Activated CD4-positive, CD25-positive, alpha-beta regulatory T cell treated with anti-CD3 and anti-CD28 coated beads, Interleukin-2, amount 50 U/mL, for 16 hours (primary cell): ENCODE results near the gene CCDC73.

Experiments used
- DNase-seq: peaks from one replicate; pipeline ENCODE4 v3.0.0-alpha.2; 2020; ENCODE audit warnings: low read depth, low spot score

Gene CCDC73

DNA sequence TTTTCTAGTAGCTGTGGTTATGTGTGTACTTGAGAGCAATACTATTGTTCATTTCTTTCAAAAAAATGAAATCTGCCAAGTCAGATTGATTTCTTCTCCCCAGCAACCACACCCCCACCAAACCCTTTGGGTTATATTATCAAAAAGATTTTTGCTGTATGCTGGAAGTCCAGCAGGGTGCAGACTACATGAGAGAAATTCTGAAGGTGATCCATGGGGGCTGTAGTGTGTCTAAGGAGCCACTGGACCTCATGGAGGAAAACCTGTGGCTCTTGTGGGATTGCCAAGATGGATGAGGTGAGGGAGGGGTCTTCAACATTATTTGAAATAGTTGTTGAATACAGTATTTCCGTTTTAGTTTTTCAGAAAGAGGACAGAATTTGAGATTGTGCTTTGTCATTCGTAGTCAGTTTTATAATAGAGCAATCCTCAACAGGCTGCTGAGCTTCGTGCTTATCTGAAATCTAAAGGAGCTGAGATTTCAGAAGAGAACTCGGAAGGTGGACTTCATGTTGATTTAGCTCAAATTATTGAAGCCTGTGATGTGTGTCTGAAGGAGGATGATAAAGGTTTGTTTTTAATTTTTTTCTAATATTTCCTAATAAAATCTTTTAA, 207.8 kb downstream of the CCDC73 start:
- no peak for DNase-seq

- no peak for DNase-seq
Measured at GRCh38 chr11:32584921-32585320, 209.5 kb downstream of the CCDC73 start.

GRCh38 chr11:32583459-32584271, 210.8 kb downstream of the CCDC73 start, which contains the start of gene EIF3M:
Gene EIF3M, plus strand, starts transcription at chr11:32583831. Its CDS starts 57 bp downstream, at chr11:32583888.
- DNase-seq, result peak; percentile 90

GRCh38 chr11:32581556-32581955, 212.9 kb downstream of the CCDC73 start:
- no peak for DNase-seq

DNA sequence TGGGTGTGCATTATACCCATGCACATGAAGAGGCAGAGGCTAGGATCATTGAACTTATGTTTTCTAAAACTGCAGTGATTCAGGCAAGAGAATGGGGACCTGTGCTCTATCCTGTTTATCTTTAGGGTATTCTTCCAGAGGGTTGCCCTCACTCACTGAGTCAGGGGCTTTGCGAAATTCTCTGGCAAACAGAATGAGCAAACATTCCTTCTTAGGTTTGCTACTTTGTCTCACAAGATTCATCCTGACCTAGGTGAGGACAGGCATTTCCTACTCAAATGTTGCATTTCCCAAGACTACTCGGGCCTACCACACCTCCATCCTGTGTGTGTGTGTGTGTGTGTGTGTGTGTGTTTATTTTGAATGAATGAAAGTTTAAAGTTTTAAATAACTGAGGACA, 213.5 kb downstream of the CCDC73 start:
- no peak for DNase-seq

GRCh38 chr11:32576456-32576855, 218.0 kb downstream of the CCDC73 start:
- no peak for DNase-seq

- no peak for DNase-seq
Measured at GRCh38 chr11:32575070-32575469, 219.4 kb downstream of the CCDC73 start.

DNA sequence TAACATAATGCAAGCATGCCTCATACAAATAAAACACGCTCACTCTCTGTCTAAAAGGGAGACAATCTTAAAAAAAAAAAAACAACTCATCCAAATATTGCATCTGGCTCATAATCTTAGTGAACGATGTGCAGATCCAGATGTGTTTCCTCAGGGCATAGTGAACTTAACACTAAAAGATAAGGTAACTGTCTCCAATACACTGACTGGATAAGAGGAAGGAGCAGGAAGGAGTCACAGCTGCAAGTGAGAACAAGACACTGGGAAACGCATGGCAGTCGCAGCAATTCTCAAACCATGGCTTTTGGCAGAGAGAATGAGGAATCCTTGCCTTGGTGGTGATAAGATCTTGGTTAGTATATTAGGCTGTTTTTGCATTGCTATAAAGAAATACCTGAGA, 220.0 kb downstream of the CCDC73 start:
- no peak for DNase-seq

DNA sequence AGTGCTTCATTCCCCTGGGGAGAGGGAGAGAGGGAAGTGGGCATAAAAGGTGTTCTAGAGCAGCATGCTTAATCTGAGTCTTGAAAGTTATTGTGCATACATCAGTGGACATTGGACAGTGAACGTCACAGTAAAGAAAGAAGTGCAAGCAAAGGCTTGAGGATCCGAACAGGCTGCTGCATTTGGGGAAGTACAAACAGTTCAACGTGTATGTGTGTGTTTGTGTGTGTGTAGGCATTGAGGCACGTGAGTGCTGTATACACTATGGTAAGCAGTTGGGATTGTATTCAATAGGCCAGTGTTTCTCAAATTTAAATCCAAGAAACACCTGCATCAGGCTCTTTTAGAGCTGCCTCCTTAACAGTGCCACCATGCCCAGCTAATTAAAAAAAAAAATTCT, 221.2 kb downstream of the CCDC73 start:
- DNase-seq, result no peak

DNA sequence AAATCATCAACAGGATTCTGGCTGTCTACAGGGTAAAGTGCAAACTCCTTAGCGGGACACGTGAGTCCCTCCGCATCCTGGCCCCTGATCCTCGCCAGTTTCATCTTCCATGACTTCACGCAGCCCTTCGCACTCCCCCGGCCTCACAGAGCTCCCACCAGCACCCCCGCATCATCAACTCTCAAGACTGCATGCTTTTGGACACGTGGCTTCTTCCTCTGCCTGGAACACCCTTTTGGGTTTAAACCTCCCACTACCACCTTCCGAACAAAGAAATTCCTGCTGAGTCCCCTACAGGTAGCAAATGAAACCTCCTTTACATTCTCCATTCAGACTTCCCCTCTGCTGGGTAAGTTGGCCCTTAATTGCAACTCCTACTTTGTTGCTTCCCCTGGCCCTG, 223.4 kb downstream of the CCDC73 start:
- DNase-seq, result no peak

DNA sequence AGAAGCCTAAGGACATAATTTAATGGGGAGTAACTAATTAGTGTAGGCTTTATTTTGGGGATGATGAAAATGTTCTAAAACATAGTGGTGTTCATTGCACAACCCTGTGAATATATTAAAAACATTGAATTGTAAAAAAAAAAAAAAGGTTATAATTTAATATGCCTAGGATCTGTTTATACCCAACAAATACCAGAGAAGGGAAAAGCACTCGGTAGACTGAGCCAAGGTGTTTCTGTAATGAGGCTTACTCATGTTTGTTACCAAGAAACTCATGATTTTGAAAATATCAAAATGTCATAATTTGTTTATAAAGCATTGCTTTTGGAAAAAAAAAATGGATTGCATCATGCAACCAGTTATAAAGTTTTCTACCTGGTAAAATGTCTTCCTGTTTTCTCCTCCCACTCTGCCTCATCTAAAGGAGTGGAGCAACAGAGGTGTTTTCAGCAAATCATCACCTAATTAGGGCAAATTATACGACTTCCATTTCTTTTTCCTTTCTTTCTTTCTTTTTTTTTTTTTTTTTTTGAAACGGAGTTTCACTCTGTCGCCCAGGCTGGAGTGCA, 225.1 kb downstream of the CCDC73 start:
- DNase-seq, result no peak

- DNase-seq, result no peak
Measured at GRCh38 chr11:32567154-32567553, 227.3 kb downstream of the CCDC73 start.

DNA sequence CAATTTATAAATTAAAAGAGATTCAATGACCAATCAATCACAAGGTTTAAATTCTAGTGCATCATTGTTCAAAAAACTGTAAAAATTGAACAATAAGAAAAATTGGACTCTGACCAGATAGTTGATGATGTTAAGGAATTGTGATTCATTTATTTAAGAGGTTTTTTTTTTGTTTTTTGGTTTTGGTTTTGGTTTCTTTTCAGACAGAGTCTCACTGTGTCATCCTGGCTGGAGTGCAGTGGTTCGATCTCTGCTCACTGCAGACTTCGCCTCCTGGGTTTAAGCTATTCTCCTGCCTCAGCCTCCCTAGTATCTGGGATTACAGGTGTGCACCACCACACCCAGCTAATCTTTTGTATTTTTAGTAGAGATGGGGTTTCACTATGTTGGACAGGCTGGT, 227.9 kb downstream of the CCDC73 start:
- no peak for DNase-seq

DNA sequence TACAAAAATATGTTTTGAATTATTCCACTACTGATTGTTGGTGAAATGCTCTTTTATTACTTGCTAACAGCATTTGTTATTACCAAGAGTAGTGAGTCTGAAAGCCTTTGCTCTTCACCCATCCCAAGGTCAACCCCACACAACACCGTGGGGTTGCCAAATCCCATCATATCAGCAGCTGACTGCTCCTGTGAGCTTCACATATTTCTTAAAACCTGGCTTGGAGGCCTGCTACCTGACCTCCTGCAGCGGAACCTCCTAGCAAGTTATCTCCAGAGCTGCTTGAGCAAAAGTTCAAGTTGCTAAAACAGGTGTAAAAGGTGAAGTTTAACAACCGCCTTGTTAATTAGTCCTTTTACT, 230.9 kb downstream of the CCDC73 start:
- no peak for DNase-seq

DNA sequence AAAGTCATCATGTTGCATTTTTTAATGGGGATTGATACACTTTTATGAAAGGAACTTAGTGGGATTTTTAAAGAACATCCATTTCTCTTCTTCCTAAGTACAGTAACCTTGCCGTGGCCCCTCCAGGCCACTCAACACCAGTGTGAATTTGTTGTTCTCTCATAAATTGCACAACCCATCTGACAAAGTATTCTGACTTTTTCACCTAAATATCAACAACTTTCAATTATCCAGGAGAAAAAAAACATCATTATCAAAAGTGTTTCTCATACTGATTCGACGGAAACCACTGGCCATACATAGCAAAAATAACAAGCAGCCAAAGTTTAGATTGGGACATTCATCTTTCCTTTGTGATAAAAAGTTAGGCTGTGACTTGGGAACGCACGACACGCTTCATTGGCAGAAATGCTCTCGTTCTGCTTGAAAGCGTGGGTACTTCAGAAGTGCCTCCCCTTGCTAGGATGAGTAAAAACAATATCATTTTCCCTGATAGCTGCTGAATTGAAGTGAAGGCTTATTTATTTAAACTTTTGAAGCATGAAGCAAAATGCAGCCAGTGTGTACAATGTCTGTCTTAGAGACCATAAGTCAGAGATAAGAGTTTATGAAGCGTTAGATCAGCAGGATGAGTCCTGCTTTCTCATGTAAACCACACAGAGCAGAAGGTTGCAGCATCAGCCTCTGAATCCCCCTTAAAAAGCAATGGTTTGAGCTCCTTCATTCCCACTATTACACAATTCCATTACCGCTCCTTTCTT, 231.4 kb downstream of the CCDC73 start:
- DNase-seq, result no peak

DNA sequence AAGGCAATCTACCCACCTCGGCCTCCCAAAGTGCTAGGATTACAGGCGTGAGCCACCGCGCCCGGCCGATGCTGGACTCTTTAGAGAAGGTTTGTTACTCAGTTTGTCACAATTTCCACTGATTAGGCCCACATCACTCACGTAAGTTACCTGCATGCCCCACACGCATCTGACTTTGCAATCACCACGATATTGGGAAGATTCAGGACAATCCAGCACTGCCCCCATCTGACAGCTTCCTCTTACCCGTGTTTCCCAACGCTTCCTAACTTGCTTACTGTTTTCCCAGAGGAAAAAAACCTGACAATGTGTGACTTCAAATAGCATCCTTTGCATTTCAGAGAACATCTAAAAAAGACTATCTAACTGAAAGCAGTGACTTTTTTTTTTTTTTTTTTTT, 232.6 kb downstream of the CCDC73 start:
- DNase-seq, result no peak

DNA sequence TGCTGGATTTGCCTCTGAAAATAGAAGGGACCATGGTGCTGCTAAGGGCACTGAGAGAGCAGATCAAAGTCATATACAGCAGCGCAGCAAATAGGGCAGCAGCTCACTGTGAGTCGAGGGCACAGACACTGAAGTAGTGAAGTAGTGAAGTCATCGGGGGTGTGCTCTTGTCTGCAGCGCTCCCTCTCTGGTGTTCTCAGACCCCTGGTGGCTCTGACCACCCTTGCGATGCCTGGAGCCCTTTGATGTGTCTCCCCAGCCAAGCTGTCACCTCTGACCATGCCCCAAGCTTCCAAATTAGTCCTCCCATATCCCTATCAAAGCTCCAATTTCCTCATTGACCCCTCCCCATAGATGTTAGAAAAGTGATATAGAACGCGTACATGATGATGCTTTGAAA, 238.6 kb downstream of the CCDC73 start:
- DNase-seq, result no peak

DNA sequence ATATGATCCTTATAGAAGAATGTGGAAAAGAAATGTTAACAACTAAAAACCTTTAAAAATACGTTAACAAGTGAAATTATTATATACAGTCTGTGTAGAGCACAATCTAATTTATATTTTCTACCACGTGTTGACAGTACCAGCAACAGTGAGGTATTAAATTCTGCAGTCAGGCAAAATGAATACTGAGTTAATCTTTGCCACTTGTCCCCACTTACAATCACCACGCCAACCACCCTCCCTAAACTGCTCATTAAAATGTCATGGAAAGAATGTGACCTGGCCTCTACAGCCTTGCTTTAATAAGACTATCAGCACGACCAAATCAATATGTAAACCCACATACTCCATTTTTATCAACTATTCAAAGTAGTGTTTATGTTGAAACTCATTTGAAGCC, 239.4 kb downstream of the CCDC73 start:
- no peak for DNase-seq
